Tibial nerve (tissue), 4 donors: ENCODE measurements around the gene FBLN2. TPM values are rescaled to one million over a fixed set of nuclear protein-coding genes. Genes with fewer than 3 reads are reported as not detected.

Experiments used
- DNase-seq, 2 donors: peaks; one replicate each; pipeline ENCODE4 v3.0.0-alpha.2; 2019; ENCODE audit warnings: low spot score in 2 of 2
- H3K27ac ChIP-seq, 4 donors: fragments of 200-600 bp; sonication (generic) in 3 of 4; one replicate each; pipeline ENCODE4 v1.5.1; 2017 to 2019; ENCODE audit warnings: mild to moderate bottlenecking in 1 of 4
- H3K27me3 ChIP-seq, 2 donors: fragments of 200-600 bp; sonication (generic) in 1 of 2; one replicate each; pipeline versions ENCODE4 v1.5.1 to v1.6.0; 2017 to 2019
- H3K36me3 ChIP-seq, 3 donors: fragments of 200-600 bp; sonication (generic); one replicate each; pipeline ENCODE4 v1.5.1; 2018 to 2019
- H3K4me1 ChIP-seq, 4 donors: fragments of 200-600 bp; sonication (generic) in 3 of 4; one replicate each; pipeline ENCODE4 v1.5.1; 2017 to 2019
- H3K4me3 ChIP-seq, 4 donors: fragments of 200-600 bp; sonication (generic) in 3 of 4; one replicate each; pipeline ENCODE4 v1.5.1; 2017 to 2019; ENCODE audit warnings: mild to moderate bottlenecking in 1 of 4, moderate library complexity in 1 of 4
- H3K9me3 ChIP-seq, 4 donors: fragments of 200-600 bp; sonication (generic) in 3 of 4; one replicate each; pipeline ENCODE4 v1.5.1; 2017 to 2019
- CTCF ChIP-seq, 5 experiments: fragments of 200-600 bp in 3 of 5; fragments of 450-650 bp in 2 of 5; sonication (generic) in 3 of 5; IDR thresholded peaks; one replicate each; pipeline ENCODE4 v1.5.1; 2016 to 2019; ENCODE audit warnings: antibody characterized with exemption in 5 of 5, mild to moderate bottlenecking in 3 of 5, moderate library complexity in 2 of 5
- EP300 ChIP-seq, 2 donors: sonication (generic); formaldehyde crosslinking; IDR thresholded peaks; one replicate each; pipeline ENCODE4 v1.6.1; 2017; ENCODE audit warnings: antibody characterized with exemption in 2 of 2, mild to moderate bottlenecking in 1 of 2
- POLR2A ChIP-seq, 2 donors: fragments of 450-650 bp; IDR thresholded peaks; one replicate each; pipeline ENCODE4 v1.6.1; 2017; ENCODE audit warnings: antibody characterized with exemption in 2 of 2, mild to moderate bottlenecking in 2 of 2, moderate library complexity in 2 of 2
- WGBS, 2 donors: methylation state at CpG; one replicate each; pipeline ENCODE4 v1.1.5; 2018; 5-methylcytosine and 5-hydroxymethylcytosine counted together
- total RNA-seq, 4 donors: library from RNA; depleted of rRNA; stranded (reverse); fragments of >200 nt; gene quantifications; one replicate each; pipeline ENCODE4 v1.1.0, GENCODE V29; 2016

FBLN2 gene
- total RNA-seq, 4 donors from 2014 or later = 185 to 445 (median 240) TPM

- Histone ChIP-seq H3K4me3 (no peak overlapping the region), H3K4me1 (no peaks in the 10 kb centered on the region), H3K36me3 (peaks cover 0 to 41% (median 0%) of the 10 kb centered on the region in 3 donors), H3K9me3 (peaks cover 0 to 3% (median 0%) of the 10 kb centered on the region in 4 donors), H3K27me3 (no peaks in the 10 kb centered on the region), H3K27ac (no peak overlapping the region)
- TF ChIP-seq POLR2A (IDR thresholded peaks at IDR 0.05) (no peak), CTCF (IDR thresholded peaks at IDR 0.05) (no peak), EP300 (IDR thresholded peaks at IDR 0.05) (no peak)
- 79 to 91% methylated on average over 12 to 20 of the region's 20 CpGs for WGBS, 2 donors
- no peak for DNase-seq
Observed at GRCh38 chr3:13608969-13609725, 60.2 kb downstream of the FBLN2 start.

- Histone ChIP-seq H3K4me1 (no peaks in the 10 kb centered on the region), H3K9me3 (peaks cover 0 to 3% (median 0%) of the 10 kb centered on the region in 4 donors), H3K27ac (no peak overlapping the region), H3K4me3 (no peak overlapping the region), H3K27me3 (no peaks in the 10 kb centered on the region), H3K36me3 (peaks cover 0 to 51% (median 0%) of the 10 kb centered on the region in 3 donors)
- DNase-seq = no peak
- no peak for TF ChIP-seq EP300 (IDR thresholded peaks at IDR 0.05)
- TF ChIP-seq POLR2A (IDR thresholded peaks at IDR 0.05) = no peak
- TF ChIP-seq CTCF (IDR thresholded peaks at IDR 0.05) = no peak
- WGBS, 2 donors = 88 to 91% methylated on average over 7 of the region's 7 CpGs
Observed at GRCh38 chr3:13610006-13610570, 61.2 kb downstream of the FBLN2 start.

GRCh38 chr3:13611221-13611620 is 62.3 kb downstream of the FBLN2 start:
- Histone ChIP-seq H3K27ac (no peak overlapping the region), H3K36me3 (peaks cover 0 to 62% (median 0%) of the 10 kb centered on the region in 3 donors), H3K4me1 (no peaks in the 10 kb centered on the region), H3K27me3 (no peaks in the 10 kb centered on the region), H3K4me3 (no peak overlapping the region), H3K9me3 (peaks cover 0 to 3% (median 0%) of the 10 kb centered on the region in 4 donors)
- no peak for DNase-seq
- WGBS, 2 donors = 92 to 97% methylated on average over 6 of the region's 6 CpGs
- TF ChIP-seq CTCF (IDR thresholded peaks at IDR 0.05) (no peak), EP300 (IDR thresholded peaks at IDR 0.05) (no peak)

- 56 to 64% methylated on average over 1 to 3 of the region's 3 CpGs for WGBS, 2 donors
- Histone ChIP-seq H3K27ac (no peak overlapping the region), H3K9me3 (peaks cover 0 to 3% (median 0%) of the 10 kb centered on the region in 4 donors), H3K36me3 (peaks cover 0 to 76% (median 0%) of the 10 kb centered on the region in 3 donors), H3K4me3 (no peak overlapping the region), H3K27me3 (no peaks in the 10 kb centered on the region), H3K4me1 (no peaks in the 10 kb centered on the region)
- DNase-seq = peak; percentile 43 to 65
- TF ChIP-seq POLR2A (IDR thresholded peaks at IDR 0.05) = no peak
- no peak for TF ChIP-seq CTCF (IDR thresholded peaks at IDR 0.05)
- TF ChIP-seq EP300 (IDR thresholded peaks at IDR 0.05) = peak in 1 of 2 donors; percentile 78
Observed at GRCh38 chr3:13612829-13613228, 63.9 kb downstream of the FBLN2 start.
